ENCODE results near the gene SMTNL1. TPM values are rescaled to one million over a fixed set of nuclear protein-coding genes. Genes with fewer than 3 reads are reported as not detected.

Gene SMTNL1
- total RNA-seq, 4 donors from 2014 or later: not detected

DNA sequence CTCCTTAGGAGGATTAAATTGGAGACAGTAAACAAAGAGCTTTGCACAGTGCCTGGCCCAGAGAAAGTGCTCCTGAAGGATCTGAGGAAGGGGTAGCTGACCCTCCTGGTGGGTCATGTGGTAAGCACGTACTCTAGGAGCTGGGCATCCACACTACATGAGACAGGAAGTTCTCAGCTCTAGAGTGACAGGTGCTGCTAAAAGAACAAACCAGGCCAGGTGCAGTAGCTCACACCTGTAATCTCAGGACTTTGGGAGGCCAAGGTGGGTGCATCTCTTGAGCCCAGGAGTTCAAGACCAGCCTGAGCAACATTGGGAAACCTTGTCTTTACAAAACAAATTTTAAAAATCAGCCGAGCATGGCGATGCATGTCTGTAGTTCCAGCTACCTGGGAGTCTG is 35.0 kb upstream of the SMTNL1 start:
- intact Hi-C loops (cut with DNase I; ENCODE audit: low total_unique reads): no loop called here
- no peak overlapping the region for H3K4me3 ChIP-seq
- in situ Hi-C loops (cut with MboI; ENCODE audit: low pct_ligation_motif_present in 1 of 4, low pct_unique_long_range_greater_than_20kb in 1 of 4, low sequenced_read_pairs in 3 of 4): no loop called here
- TF ChIP-seq EP300 (IDR thresholded peaks at IDR 0.05; ENCODE audit: low read depth): no peak
- no peak for TF ChIP-seq POLR2A (IDR thresholded peaks at IDR 0.05)
- TF ChIP-seq, protein P1, sequence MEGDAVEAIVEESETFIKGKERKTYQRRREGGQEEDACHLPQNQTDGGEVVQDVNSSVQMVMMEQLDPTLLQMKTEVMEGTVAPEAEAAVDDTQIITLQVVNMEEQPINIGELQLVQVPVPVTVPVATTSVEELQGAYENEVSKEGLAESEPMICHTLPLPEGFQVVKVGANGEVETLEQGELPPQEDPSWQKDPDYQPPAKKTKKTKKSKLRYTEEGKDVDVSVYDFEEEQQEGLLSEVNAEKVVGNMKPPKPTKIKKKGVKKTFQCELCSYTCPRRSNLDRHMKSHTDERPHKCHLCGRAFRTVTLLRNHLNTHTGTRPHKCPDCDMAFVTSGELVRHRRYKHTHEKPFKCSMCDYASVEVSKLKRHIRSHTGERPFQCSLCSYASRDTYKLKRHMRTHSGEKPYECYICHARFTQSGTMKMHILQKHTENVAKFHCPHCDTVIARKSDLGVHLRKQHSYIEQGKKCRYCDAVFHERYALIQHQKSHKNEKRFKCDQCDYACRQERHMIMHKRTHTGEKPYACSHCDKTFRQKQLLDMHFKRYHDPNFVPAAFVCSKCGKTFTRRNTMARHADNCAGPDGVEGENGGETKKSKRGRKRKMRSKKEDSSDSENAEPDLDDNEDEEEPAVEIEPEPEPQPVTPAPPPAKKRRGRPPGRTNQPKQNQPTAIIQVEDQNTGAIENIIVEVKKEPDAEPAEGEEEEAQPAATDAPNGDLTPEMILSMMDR (IDR thresholded peaks at IDR 0.05): no peak
- TF ChIP-seq POLR2AphosphoS5 (IDR thresholded peaks at IDR 0.05): no peak
- H3K27me3 ChIP-seq: no peaks in the 10 kb centered on the region
- 94 to 100% methylated on average over 2 to 3 of the region's 3 CpGs for WGBS, 2 donors (ENCODE audit: low coverage in 1 of 2)
- H3K27ac ChIP-seq: no peak overlapping the region
- H3K4me1 ChIP-seq: peaks cover 6 to 17% (median 13%) of the 10 kb centered on the region in 4 donors
- no peaks in the 10 kb centered on the region for H3K9me3 ChIP-seq
- DNase-seq: no peak
- no peaks in the 10 kb centered on the region for H3K36me3 ChIP-seq

DNA sequence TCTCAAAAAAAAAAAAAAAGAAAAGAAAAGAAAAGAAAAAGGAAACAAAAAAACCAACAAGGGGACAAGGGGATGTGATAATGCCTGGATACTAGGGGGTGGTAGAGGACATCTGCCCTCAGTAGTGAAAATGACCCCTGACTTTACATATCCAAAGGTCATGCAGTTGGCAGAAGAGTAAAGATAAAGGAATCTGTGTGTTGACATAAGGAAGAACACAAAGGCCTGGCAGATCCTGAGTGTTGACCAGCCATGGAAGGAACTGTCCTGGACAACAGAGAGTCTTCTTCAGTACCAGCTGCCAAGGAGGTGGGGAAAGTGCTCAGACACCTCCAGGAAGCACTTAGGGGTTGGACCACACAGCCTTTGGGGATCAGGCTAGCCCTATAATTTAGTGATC is 34.5 kb upstream of the SMTNL1 start:
- H3K27ac ChIP-seq: no peak overlapping the region
- intact Hi-C loops (cut with DNase I; ENCODE audit: low total_unique reads) (no loop called here), in situ Hi-C loops (cut with MboI; ENCODE audit: low pct_ligation_motif_present in 1 of 4, low pct_unique_long_range_greater_than_20kb in 1 of 4, low sequenced_read_pairs in 3 of 4) (no loop called here)
- no peak for DNase-seq
- no peaks in the 10 kb centered on the region for H3K36me3 ChIP-seq
- H3K4me1 ChIP-seq: peaks cover 6 to 17% (median 13%) of the 10 kb centered on the region in 4 donors
- no peaks in the 10 kb centered on the region for H3K9me3 ChIP-seq
- H3K4me3 ChIP-seq: no peak overlapping the region
- H3K27me3 ChIP-seq: no peaks in the 10 kb centered on the region
- TF ChIP-seq POLR2AphosphoS5 (IDR thresholded peaks at IDR 0.05): no peak
- no peak for TF ChIP-seq EP300 (IDR thresholded peaks at IDR 0.05; ENCODE audit: low read depth)
- TF ChIP-seq, protein P1 (IDR thresholded peaks at IDR 0.05): no peak
- no peak for TF ChIP-seq POLR2A (IDR thresholded peaks at IDR 0.05)

DNA sequence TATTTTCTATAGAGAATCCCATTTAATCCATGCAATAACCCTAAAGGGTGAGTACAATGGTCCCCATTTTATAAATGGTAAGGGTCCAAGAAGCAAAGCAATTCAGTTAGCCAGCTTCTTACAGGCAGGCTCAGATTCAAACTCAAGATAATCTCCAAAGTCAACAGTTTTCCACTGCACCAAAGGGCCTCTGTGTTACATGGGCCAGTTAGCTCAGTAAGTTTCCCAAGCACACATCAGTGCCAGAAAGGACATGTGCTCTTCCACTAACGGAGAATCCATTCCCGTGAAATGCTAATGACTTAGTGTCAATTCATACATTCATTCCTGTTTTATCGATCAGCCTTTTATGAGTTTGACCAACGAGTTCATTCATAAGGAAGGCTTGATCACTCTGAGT is 32.9 kb upstream of the SMTNL1 start:
- TF ChIP-seq EP300 (IDR thresholded peaks at IDR 0.05; ENCODE audit: low read depth) (no peak), POLR2A (IDR thresholded peaks at IDR 0.05) (no peak), POLR2AphosphoS5 (IDR thresholded peaks at IDR 0.05) (no peak)
- TF ChIP-seq, protein P1 (IDR thresholded peaks at IDR 0.05): no peak
- no peak for DNase-seq
- no peak overlapping the region for H3K27ac ChIP-seq

DNA sequence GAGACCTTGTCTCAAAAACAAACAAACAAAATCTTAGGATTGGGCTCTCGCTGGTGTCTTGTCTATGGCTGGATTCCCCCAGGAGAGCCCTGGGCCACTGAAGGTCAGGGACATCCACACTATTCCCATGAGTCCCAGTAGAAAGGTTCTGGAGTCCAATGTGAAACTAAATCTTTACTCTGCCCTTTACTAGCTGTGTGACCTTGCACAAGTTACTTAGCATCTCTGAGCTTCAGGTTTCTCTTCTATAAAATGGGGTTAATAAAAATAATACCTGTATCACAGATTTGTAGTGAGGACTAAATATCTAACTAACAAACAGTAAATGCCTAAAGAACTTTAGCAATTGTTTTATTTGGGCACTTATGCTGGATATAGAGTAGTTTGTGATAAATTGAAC is 30.9 kb upstream of the SMTNL1 start:
- intact Hi-C loops (cut with DNase I; ENCODE audit: low total_unique reads): no loop called here
- Histone ChIP-seq H3K9me3 (no peaks in the 10 kb centered on the region), H3K4me3 (no peak overlapping the region), H3K36me3 (no peaks in the 10 kb centered on the region), H3K27ac (no peak overlapping the region), H3K4me1 (no peaks in the 10 kb centered on the region), H3K27me3 (no peaks in the 10 kb centered on the region)
- TF ChIP-seq, protein P1 (IDR thresholded peaks at IDR 0.05): no peak
- no peak for TF ChIP-seq POLR2A (IDR thresholded peaks at IDR 0.05)
- TF ChIP-seq EP300 (IDR thresholded peaks at IDR 0.05; ENCODE audit: low read depth): no peak
- TF ChIP-seq POLR2AphosphoS5 (IDR thresholded peaks at IDR 0.05): no peak
- 100% methylated on average over 1 of the region's 1 CpG; no CpG with 5 or more reads in 1 of the 2 donors for WGBS, 2 donors (ENCODE audit: low coverage in 1 of 2)
- DNase-seq: no peak
- in situ Hi-C loops (cut with MboI; ENCODE audit: low pct_ligation_motif_present in 1 of 4, low pct_unique_long_range_greater_than_20kb in 1 of 4, low sequenced_read_pairs in 3 of 4): no loop called here

More for the DNA sequence above, 32.9 kb upstream of the SMTNL1 start:
- H3K4me3 ChIP-seq: no peak overlapping the region
- intact Hi-C loops (cut with DNase I; ENCODE audit: low total_unique reads): no loop called here
- peaks cover 0 to 8% (median 5%) of the 10 kb centered on the region in 4 donors for H3K4me1 ChIP-seq
- no peaks in the 10 kb centered on the region for H3K27me3 ChIP-seq
- H3K9me3 ChIP-seq: no peaks in the 10 kb centered on the region
- WGBS, 2 donors (ENCODE audit: low coverage in 1 of 2): 97% methylated on average over 4 of the region's 4 CpGs; no CpG with 5 or more reads in 1 of the 2 donors
- no peaks in the 10 kb centered on the region for H3K36me3 ChIP-seq
- in situ Hi-C loops (cut with MboI; ENCODE audit: low pct_ligation_motif_present in 1 of 4, low pct_unique_long_range_greater_than_20kb in 1 of 4, low sequenced_read_pairs in 3 of 4): no loop called here
